ENCODE measurements around the gene FGA. TPM values are rescaled to one million over a fixed set of nuclear protein-coding genes. Genes with fewer than 3 reads are reported as not detected.
"Not testable (repeated sequence)": the region's sequence is repeated elsewhere in the genome, so short reads cannot be mapped to it uniquely, and the experiment has no call there.

The FGA gene
- total RNA-seq, 2 experiments from 2014 or later: not detected

- ChIA-PET CTCF (no interaction called here), POLR2A (no interaction called here)
These were observed 19.0 kb upstream of the FGA start for GRCh38 chr4:154609532-154609931.

DNA sequence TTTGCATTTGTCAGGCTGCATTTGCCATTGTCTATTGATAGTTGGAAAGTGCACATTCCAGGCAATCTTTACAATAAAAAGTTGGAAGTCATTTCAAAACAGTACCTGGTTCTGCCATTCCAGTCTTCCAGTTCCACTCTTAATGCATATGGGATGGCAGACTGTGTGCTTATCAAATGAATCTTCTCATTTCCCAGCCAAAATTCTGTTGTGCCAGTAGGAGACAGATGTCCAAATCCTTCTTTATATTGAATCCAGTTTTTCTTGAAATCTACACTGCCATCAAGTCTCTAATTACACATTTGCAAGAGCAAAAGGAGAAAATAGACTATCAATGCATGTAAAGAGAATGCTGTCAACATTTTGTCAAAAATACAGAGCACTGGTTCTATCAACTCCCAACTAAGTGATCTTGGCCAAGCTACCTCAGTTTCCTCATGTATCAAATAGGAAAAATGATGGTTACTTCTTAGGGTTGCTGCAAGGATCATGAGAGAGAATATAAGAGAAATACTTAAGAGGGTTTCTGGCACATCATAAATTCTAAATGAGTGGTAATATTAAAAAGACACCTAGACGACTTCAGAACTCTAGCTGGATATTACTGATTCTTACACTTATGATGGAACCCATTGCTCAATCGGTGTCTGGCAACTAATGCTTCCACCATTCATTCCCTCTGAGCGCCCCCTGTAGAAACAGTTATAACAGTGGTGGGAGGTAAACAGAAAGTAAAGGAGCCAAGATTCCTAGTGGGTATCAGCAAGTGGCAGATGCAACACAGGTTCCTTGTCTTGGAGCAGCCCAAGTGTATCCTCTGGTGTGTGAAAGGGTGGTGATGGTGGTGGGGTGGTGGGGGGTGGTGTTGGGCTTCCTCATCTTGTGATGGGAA lies 18.1 kb upstream of the FGA start:
- POLR2A ChIA-PET: no interaction called here
- CTCF ChIA-PET: no interaction called here

DNA sequence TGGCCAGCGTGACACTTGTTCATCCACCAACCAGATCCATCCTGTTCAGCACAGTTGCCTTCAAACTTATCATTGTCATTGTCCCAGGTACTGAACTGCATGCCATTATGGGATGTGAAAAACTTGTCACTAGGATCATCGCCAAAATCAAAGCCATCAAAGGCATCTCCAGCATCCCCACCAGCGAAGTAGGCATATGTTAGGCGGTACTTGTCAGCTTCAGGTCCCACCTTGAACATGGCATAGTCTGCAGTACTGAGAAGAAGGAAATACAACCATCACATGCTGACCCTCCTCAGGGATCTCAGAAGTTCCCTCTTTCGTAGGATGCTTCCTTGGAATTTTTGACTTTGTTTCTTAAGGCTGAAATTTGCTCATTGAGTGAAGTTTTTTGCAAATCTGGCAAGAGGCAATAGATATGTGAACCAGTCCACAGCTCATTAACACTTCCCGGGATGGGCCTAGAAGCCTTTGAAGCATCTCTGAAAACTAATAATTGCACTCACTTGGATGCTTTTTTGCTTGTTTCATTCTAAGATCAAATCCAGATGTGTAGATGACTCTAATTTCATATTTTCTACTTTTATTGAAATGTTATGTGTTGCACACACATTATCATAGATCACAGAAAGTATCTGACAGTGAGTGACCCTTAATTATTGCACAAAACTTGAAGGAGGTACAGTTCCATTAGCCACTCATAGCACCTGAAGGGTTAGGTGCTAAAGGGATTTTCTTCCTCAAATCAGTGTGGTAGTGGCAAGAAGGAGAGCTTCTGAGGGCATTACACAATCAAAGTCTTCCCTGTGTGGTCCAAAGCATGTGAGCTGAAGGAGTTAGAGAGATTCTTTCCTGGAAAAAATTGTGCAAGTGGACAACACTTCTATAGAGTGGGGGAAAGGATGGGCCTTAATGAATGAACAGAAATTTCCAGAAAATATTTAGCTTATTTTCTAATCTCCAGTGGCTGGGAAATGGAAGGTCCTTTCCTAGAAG lies 16.5 kb upstream of the FGA start:
- ChIA-PET CTCF (no interaction called here), POLR2A (no interaction called here)

- CTCF ChIA-PET: interaction anchor here (1.4 kb wide), 1 partner anchor 12 kb away, joined by 3 read pairs; no protein-coding TSS in a partner anchor
These were observed 14.2 kb upstream of the FGA start for GRCh38 chr4:154604696-154605200.

GRCh38 chr4:154603033-154603943 lies 12.7 kb upstream of the FGA start:
- ChIA-PET CTCF (interaction anchor here (1.4 kb wide), 1 partner anchor 10 kb away, joined by 3 read pairs; no protein-coding TSS in a partner anchor), POLR2A (interaction anchor here (0.6 kb wide), 1 partner anchor 28 kb away, joined by 4 read pairs; no protein-coding TSS in a partner anchor)

More at GRCh38 chr4:154604696-154605200, 14.2 kb upstream of the FGA start:
- POLR2A ChIA-PET: no interaction called here

GRCh38 chr4:154602404-154603020 lies 12.0 kb upstream of the FGA start:
- POLR2A ChIA-PET: no interaction called here
- CTCF ChIA-PET: no interaction called here

GRCh38 chr4:154597798-154598774 lies 7.5 kb upstream of the FGA start:
- POLR2A ChIA-PET: no interaction called here
- CTCF ChIA-PET: no interaction called here

DNA sequence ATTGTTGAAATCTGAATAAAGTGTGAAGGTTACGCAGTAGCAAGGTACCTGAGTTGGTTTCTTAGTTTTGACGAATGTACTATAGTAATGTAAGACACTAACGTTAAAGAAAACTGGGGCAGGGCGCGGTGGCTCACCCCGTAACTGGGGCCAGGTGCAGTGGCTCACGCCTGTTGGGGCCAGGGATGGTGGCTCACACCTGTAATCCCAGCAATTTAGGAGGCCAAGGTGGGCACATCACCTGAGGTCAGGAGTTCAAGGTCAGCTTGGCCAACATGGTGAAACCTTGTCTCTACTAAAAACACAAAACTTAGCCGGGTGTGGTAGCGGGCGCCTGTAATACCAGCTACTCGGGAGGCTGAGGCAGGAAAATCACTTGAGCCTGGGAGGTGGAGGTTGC lies 6.7 kb upstream of the FGA start:
- CTCF ChIA-PET, POLR2A ChIA-PET: not testable (repeated sequence)

DNA sequence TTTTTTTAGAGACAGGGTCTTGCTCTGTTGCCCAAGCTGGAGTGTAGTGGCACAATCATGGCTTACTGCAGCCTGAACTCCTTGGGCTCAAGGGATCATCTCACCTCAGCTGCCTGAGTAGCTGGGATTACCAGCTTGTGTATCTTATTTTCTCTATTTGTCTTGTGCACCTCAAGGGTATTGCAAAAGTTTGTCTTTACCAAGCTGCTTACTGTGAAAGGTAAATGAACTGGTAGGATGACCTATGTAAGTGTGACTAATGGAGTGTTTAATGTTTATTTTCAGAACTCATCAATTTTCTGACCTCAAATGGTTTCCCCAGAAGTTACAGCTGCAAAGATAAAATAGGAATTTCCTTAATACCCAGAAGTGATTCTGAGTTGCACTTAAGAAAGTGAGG lies 5.3 kb upstream of the FGA start:
- ChIA-PET CTCF (no interaction called here), POLR2A (no interaction called here)

DNA sequence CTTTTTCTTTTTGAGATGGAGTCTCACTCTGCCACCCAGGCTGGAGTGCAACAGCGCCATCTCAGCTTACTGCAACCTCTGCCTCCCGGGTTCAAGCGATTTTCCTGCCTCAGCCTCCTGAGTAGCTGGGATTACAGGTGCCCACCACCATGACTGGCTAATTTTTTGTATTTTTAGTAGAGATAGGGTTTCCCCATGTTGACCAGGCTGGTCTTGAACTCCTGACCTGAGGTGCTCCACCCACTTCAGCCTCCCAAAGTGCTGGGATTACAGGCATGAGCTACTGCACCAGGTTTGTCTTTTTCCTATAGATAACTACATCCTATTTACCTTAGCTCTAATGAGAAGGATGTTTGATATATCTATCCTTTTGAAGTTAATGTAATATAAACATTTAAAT lies 3.8 kb upstream of the FGA start:
- CTCF ChIA-PET, POLR2A ChIA-PET: not testable (repeated sequence)

DNA sequence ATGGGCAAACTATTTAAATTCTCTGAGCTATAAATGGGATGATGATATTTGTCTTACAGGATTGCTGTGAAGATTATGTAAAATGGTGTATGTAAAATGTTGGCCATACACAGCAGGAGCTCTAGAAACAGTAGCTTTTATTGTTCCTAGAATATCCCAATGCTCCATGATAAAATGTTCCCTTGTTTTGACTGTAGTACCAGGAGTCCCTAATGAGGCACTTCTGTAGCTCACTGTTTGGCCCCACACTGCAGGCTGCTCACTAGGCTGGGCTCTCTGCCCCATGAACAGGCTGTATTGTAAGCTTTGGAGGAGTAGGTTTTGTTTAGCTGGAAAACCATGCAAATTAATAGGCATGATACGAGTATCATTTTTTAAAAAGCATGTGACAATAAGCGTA lies 3.3 kb upstream of the FGA start:
- CTCF ChIA-PET: interaction anchor here (1.4 kb wide), 1 partner anchor 10 kb away, joined by 3 read pairs; no protein-coding TSS in a partner anchor
- POLR2A ChIA-PET: no interaction called here

GRCh38 chr4:154591890-154592289 lies 1.3 kb upstream of the FGA start:
- CTCF ChIA-PET: no interaction called here
- POLR2A ChIA-PET: interaction anchor here (0.7 kb wide), 1 partner anchor 869 kb away, joined by 5 read pairs; no protein-coding TSS in a partner anchor

DNA sequence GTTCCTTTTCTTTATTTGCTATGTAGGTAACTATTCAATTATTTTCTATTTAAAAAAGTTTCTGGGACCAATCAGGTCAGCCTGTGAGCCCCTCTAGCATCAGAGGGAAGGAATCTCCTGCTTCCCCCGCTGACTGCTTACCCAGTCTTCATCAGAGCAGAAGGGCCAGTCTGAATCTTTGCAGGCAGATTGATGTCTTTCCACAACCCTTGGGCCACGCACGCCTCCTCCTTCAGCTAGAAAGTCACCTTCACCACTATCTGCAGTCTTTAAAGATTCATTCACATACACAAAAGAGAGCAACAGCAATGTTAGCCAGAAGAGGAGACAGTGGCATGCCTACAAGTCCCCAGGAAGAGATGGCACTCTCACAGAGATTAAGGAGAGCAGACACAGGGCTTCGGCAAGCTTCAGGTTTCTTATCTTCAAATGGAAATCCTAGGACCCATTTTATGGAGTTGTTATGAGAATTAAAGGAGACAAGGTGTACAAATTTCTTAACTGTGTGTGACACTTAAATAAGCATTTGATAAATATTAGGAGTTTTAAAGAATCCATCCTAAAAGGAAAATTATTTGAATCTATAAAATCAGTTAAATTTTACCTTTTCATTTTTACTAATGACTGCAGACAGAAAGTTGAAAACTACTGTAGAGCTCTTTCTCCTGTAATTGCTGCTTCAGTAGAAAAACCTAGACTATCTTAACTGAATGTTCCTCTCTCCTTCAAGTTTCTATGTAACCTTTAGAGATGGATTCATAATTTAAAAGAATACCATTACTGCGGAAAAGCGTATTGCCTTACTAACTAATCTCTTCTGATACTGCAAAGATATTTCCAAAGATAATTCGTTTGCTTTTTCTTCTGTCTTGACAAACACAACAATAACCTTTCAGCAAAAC lies 995 bp downstream of the FGA start:
- ChIA-PET POLR2A (no interaction called here), CTCF (no interaction called here)

DNA sequence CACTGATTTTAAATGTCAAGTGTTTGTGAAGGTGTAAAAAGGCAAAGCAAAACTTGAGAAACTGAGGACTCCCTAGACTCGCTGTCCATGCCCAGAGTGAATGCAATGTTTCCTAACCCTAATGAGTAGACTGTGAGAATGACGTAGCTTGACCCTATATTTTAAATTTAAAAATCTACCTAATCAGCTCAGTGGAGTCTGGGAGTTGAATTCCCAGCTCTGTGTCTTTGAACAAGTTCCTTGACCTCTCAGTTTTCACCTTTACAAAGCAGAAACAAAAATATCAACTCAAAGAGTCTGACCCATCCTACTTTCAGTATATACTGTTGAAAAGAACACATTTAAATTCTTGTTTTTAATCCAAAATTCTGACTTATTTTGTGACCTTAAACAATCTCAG lies 2.3 kb downstream of the FGA start:
- CTCF ChIA-PET: no interaction called here
- POLR2A ChIA-PET: no interaction called here

DNA sequence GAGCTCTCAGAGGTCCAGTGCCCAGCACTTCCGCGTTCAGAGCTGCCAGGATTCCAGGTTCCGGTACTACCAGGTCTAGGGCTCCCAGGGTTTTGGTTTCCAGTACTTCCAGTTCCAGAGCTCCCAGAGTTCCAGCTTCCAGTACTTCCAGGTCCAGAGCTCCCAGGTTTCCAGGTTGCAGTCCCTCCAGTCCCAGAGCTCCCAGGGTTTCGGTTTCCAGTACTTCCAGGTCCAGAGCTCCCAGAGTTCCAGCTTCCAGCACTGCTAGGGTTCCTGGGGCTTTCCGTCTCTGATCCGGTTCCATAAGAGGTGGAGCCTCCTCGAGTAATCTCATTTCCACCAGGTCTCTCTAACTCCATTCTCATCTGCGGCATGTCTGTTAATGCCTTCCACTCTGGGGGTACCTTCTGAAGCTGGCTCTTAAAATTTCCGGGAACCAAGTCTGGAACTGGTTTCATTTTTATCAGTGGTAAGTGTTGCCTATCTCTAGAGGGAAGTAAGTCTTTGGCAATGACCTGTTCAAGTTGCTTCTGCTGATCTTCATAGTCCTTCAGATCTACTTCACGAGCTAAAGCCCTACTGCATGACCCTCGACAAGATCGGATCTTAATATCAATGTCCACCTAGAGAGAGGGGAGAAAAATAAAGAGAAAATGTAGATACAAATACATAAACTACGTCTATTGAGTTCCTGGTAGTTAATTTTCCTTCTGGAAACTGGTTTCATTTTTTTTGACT lies 4.1 kb downstream of the FGA start:
- ChIA-PET CTCF (no interaction called here), POLR2A (no interaction called here)

- ChIA-PET POLR2A (no interaction called here), CTCF (no interaction called here)
These were observed 5.0 kb downstream of the FGA start for GRCh38 chr4:154585369-154586018.

Data from activated CD8-positive, alpha-beta memory T cell treated with anti-CD3 and anti-CD28 coated beads for 36 hours (primary cell).